Naive thymus-derived CD4-positive, alpha-beta T cell (primary cell): ENCODE measurements around the gene DENND1A. TPM values are rescaled to one million over a fixed set of nuclear protein-coding genes. Genes with fewer than 3 reads are reported as not detected.

ENCODE experiments used
- ATAC-seq: fragments of 150-1000 bp; cut with Tn5 transposase; 2 replicates; pipeline ENCODE4 v1.10.0; 2021; ENCODE audit warnings: mild to moderate bottlenecking, moderate library complexity
- CTCF ChIA-PET: fragments of 350-600 bp; sonication (Branson Sonifier 250); formaldehyde crosslinking; loops from one replicate; lab custom pipeline; 2021; ENCODE audit warnings: antibody characterized with exemption; lab: Charles Lee
- POLR2A ChIA-PET: fragments of 350-600 bp; sonication (Branson Sonifier 250); formaldehyde crosslinking; loops from one replicate; lab custom pipeline; 2021; ENCODE audit warnings: antibody characterized with exemption, inconsistent platforms; lab: Charles Lee
- DNase-seq, 9 donors: peaks; one replicate each; pipeline versions ENCODE4 v3.0.0 to v3.0.0-alpha.2; 2020 to 2022; ENCODE audit warnings: mixed read lengths in 1 of 9
- H3K27ac ChIP-seq: one replicate; pipeline ENCODE4 v1.7.0; 2013; ENCODE audit warnings: mild to moderate bottlenecking, low read depth, low read length, moderate library complexity
- H3K27me3 ChIP-seq, 2 donors: one replicate each; pipeline ENCODE4 v1.7.0; 2013; ENCODE audit warnings: low read length in 2 of 2, mild to moderate bottlenecking in 2 of 2, moderate library complexity in 2 of 2; ENCODE audit not compliant: control insufficient read depth in 2 of 2, insufficient read depth in 2 of 2
- H3K36me3 ChIP-seq, 3 experiments: 1 replicate in 2 of 3; 2 replicates in 1 of 3; pipeline ENCODE4 v1.7.0; 2013; ENCODE audit warnings: low read length in 3 of 3, mild to moderate bottlenecking in 3 of 3, moderate library complexity in 1 of 3; ENCODE audit not compliant: insufficient read depth in 3 of 3, control insufficient read depth in 2 of 3
- H3K4me1 ChIP-seq, 2 donors: one replicate each; pipeline ENCODE4 v1.7.0; 2013; ENCODE audit warnings: low read length in 2 of 2, mild to moderate bottlenecking in 2 of 2, moderate library complexity in 1 of 2; ENCODE audit not compliant: control insufficient read depth in 2 of 2, insufficient read depth in 2 of 2
- H3K4me3 ChIP-seq: 2 replicates; pipeline ENCODE4 v1.7.0; 2013; ENCODE audit warnings: mild to moderate bottlenecking, low read length
- H3K9me3 ChIP-seq, 3 experiments: 1 replicate in 2 of 3; 2 replicates in 1 of 3; pipeline ENCODE4 v1.7.0; 2013; ENCODE audit warnings: low read length in 3 of 3; ENCODE audit not compliant: control insufficient read depth in 2 of 3
- H3K27ac Mint-ChIP-seq, 9 donors: one replicate each; pipeline ENCODE4 v1.8.0; 2020 to 2022; ENCODE audit warnings: mixed read lengths in 9 of 9, mild to moderate bottlenecking in 8 of 9, moderate library complexity in 5 of 9, inconsistent platforms in 2 of 9
- H3K27me3 Mint-ChIP-seq, 5 donors: one replicate each; pipeline ENCODE4 v1.8.0; 2021 to 2022; ENCODE audit warnings: mixed read lengths in 5 of 5, mild to moderate bottlenecking in 1 of 5
- H3K36me3 Mint-ChIP-seq, 5 donors: one replicate each; pipeline ENCODE4 v1.8.0; 2020 to 2022; ENCODE audit warnings: mixed read lengths in 5 of 5, mild to moderate bottlenecking in 3 of 5, inconsistent platforms in 1 of 5
- H3K4me1 Mint-ChIP-seq, 7 donors: one replicate each; pipeline ENCODE4 v1.8.0; 2020 to 2022; ENCODE audit warnings: mixed read lengths in 7 of 7, mild to moderate bottlenecking in 3 of 7, inconsistent platforms in 1 of 7
- H3K4me3 Mint-ChIP-seq, 10 donors: one replicate each; pipeline ENCODE4 v1.8.0; 2020 to 2022; ENCODE audit warnings: mild to moderate bottlenecking in 10 of 10, mixed read lengths in 10 of 10, moderate library complexity in 6 of 10, inconsistent platforms in 2 of 10
- H3K9me3 Mint-ChIP-seq, 11 donors: one replicate each; pipeline ENCODE4 v1.8.0; 2020 to 2022; ENCODE audit warnings: mixed read lengths in 11 of 11, mild to moderate bottlenecking in 4 of 11, inconsistent platforms in 1 of 11, moderate library complexity in 1 of 11
- intact Hi-C, 2 donors: fragments of 100-400 bp; cut with micrococcal nuclease; formaldehyde crosslinking; loops; one replicate each; pipeline ENCODE4 v1.15.1; 2023
- polyA plus RNA-seq, 2 donors: library from polyadenylated mRNA; unstranded; fragments of 300-500 nt; fragmentation: Illumina TruSeq; gene quantifications; one replicate each; pipeline ENCODE4 v1.2.3, GENCODE V29; 2021
- total RNA-seq, 6 experiments: library from RNA in 5 of 6; stranded (reverse) in 5 of 6; gene quantifications; 1 replicate in 5 of 6; 2 replicates in 1 of 6; pipeline ENCODE4 v1.2.3 and lab custom pipeline; 2021 to 2026

DENND1A gene
- total and polyA plus RNA-seq, 7 experiments from 2014 or later = 4.6 to 41.1 (median 16.5) TPM

- H3K4me3 ChIP-seq = no peak overlapping the region
- peaks cover 0 to 4% (median 0%) of the 10 kb centered on the region in 7 donors for H3K4me1 Mint-ChIP-seq
- no peak overlapping the region for H3K4me3 Mint-ChIP-seq
- no peaks in the 10 kb centered on the region for H3K27me3 ChIP-seq
- H3K27ac ChIP-seq = no peak overlapping the region
- no peaks in the 10 kb centered on the region for H3K9me3 ChIP-seq
- H3K36me3 Mint-ChIP-seq = peaks cover 4 to 68% (median 39%) of the 10 kb centered on the region in 5 donors
- ChIA-PET POLR2A (interaction anchor here (0.7 kb wide), 1 partner anchor 172 kb away, joined by 3 read pairs; no protein-coding TSS in a partner anchor), CTCF (no interaction called here)
- no peaks in the 10 kb centered on the region for H3K4me1 ChIP-seq
- no peak overlapping the region for H3K27ac Mint-ChIP-seq
- ATAC-seq (no peak), DNase-seq (no peak)
- H3K36me3 ChIP-seq = peaks cover 0 to 17% (median 0%) of the 10 kb centered on the region in 3 experiments
- H3K27me3 Mint-ChIP-seq = no peaks in the 10 kb centered on the region
- H3K9me3 Mint-ChIP-seq = peaks cover 0 to 2% (median 0%) of the 10 kb centered on the region in 11 donors
- intact Hi-C loops = no loop called here
Measured at GRCh38 chr9:123555646-123556045, 374.3 kb downstream of the DENND1A start.

- Histone ChIP-seq H3K27ac (no peak overlapping the region), H3K36me3 (peaks cover 0 to 16% (median 0%) of the 10 kb centered on the region in 3 experiments), H3K4me1 (no peaks in the 10 kb centered on the region), H3K27me3 (no peaks in the 10 kb centered on the region), H3K9me3 (no peaks in the 10 kb centered on the region), H3K4me3 (no peak overlapping the region)
- ATAC-seq = no peak
- CTCF ChIA-PET = no interaction called here
- Mint-ChIP-seq H3K27ac (no peak overlapping the region), H3K9me3 (peaks cover 0 to 2% (median 0%) of the 10 kb centered on the region in 11 donors), H3K27me3 (no peaks in the 10 kb centered on the region), H3K4me1 (peaks cover 0 to 4% (median 0%) of the 10 kb centered on the region in 7 donors), H3K4me3 (no peak overlapping the region), H3K36me3 (peaks cover 4 to 69% (median 35%) of the 10 kb centered on the region in 5 donors)
- no peak for DNase-seq
- POLR2A ChIA-PET = no interaction called here
- intact Hi-C loops = no loop called here
Measured at GRCh38 chr9:123552530-123552929, 377.4 kb downstream of the DENND1A start.

- Mint-ChIP-seq H3K36me3 (peaks cover 4 to 63% (median 30%) of the 10 kb centered on the region in 5 donors), H3K27ac (no peak overlapping the region), H3K27me3 (no peaks in the 10 kb centered on the region), H3K4me1 (peaks cover 0 to 3% (median 0%) of the 10 kb centered on the region in 7 donors), H3K4me3 (peak overlapping the region in 1 of 10 donors; percentile 5), H3K9me3 (peaks cover 0 to 2% (median 0%) of the 10 kb centered on the region in 11 donors)
- DNase-seq = no peak
- intact Hi-C loops = no loop called here
- ChIA-PET CTCF (no interaction called here), POLR2A (no interaction called here)
- H3K4me3 ChIP-seq = no peak overlapping the region
- no peaks in the 10 kb centered on the region for H3K9me3 ChIP-seq
- H3K4me1 ChIP-seq = no peaks in the 10 kb centered on the region
- H3K36me3 ChIP-seq = peaks cover 0 to 12% (median 0%) of the 10 kb centered on the region in 3 experiments
- H3K27me3 ChIP-seq = no peaks in the 10 kb centered on the region
- H3K27ac ChIP-seq = no peak overlapping the region
- ATAC-seq = no peak
Measured at GRCh38 chr9:123551734-123552133, 378.2 kb downstream of the DENND1A start.

- Mint-ChIP-seq H3K27ac (no peak overlapping the region), H3K4me1 (peaks cover 0 to 2% (median 0%) of the 10 kb centered on the region in 7 donors), H3K27me3 (no peaks in the 10 kb centered on the region), H3K4me3 (no peak overlapping the region), H3K9me3 (peaks cover 0 to 2% (median 0%) of the 10 kb centered on the region in 11 donors), H3K36me3 (peaks cover 0 to 54% (median 20%) of the 10 kb centered on the region in 5 donors)
- intact Hi-C loops = no loop called here
- Histone ChIP-seq H3K4me3 (no peak overlapping the region), H3K27me3 (no peaks in the 10 kb centered on the region), H3K9me3 (no peaks in the 10 kb centered on the region), H3K4me1 (no peaks in the 10 kb centered on the region), H3K27ac (no peak overlapping the region), H3K36me3 (peaks cover 0 to 5% (median 0%) of the 10 kb centered on the region in 3 experiments)
- ChIA-PET CTCF (no interaction called here), POLR2A (no interaction called here)
- ATAC-seq (no peak), DNase-seq (no peak)
Measured at GRCh38 chr9:123550797-123551196, 379.1 kb downstream of the DENND1A start.

GRCh38 chr9:123550012-123550411 is 379.9 kb downstream of the DENND1A start:
- H3K4me1 Mint-ChIP-seq = peaks cover 0 to 2% (median 0%) of the 10 kb centered on the region in 7 donors
- Histone ChIP-seq H3K27me3 (no peaks in the 10 kb centered on the region), H3K36me3 (no peaks in the 10 kb centered on the region), H3K9me3 (no peaks in the 10 kb centered on the region), H3K4me1 (no peaks in the 10 kb centered on the region), H3K4me3 (no peak overlapping the region), H3K27ac (no peak overlapping the region)
- DNase-seq = no peak
- no peak for ATAC-seq
- intact Hi-C loops = no loop called here
- CTCF ChIA-PET = no interaction called here
- H3K27ac Mint-ChIP-seq = no peak overlapping the region
- H3K36me3 Mint-ChIP-seq = peaks cover 0 to 47% (median 12%) of the 10 kb centered on the region in 5 donors
- H3K9me3 Mint-ChIP-seq = no peaks in the 10 kb centered on the region
- POLR2A ChIA-PET = no interaction called here
- H3K27me3 Mint-ChIP-seq = no peaks in the 10 kb centered on the region
- no peak overlapping the region for H3K4me3 Mint-ChIP-seq

- Mint-ChIP-seq H3K4me3 (peak overlapping the region in 1 of 10 donors; percentile 34), H3K27me3 (no peaks in the 10 kb centered on the region), H3K36me3 (peaks cover 0 to 36% (median 8%) of the 10 kb centered on the region in 5 donors), H3K27ac (peak overlapping the region in 2 of 9 donors; percentile 16 to 23), H3K4me1 (peaks cover 0 to 2% (median 0%) of the 10 kb centered on the region in 7 donors), H3K9me3 (no peaks in the 10 kb centered on the region)
- H3K4me3 ChIP-seq = no peak overlapping the region
- no peaks in the 10 kb centered on the region for H3K4me1 ChIP-seq
- H3K27me3 ChIP-seq = no peaks in the 10 kb centered on the region
- H3K36me3 ChIP-seq = no peaks in the 10 kb centered on the region
- no peak overlapping the region for H3K27ac ChIP-seq
- H3K9me3 ChIP-seq = no peaks in the 10 kb centered on the region
- intact Hi-C loops = no loop called here
- CTCF ChIA-PET = no interaction called here
- ATAC-seq (peak; percentile 72), DNase-seq (peak in 1 of 9 donors; percentile 44)
- POLR2A ChIA-PET = no interaction called here
Measured at GRCh38 chr9:123548741-123549545, 381.0 kb downstream of the DENND1A start.
